NCI-H524 treated with DMSO at 0.1 percent for 48 hours (cell line): ENCODE results near the gene STK24.
"Not testable (repeated sequence)": the region's sequence is repeated elsewhere in the genome, so short reads cannot be mapped to it uniquely, and the experiment has no call there.

ENCODE experiments used
- DNase-seq: peaks from one replicate; lab custom pipeline; 2025; lab: John Stamatoyannopoulos, UW

Gene STK24

GRCh38 chr13:98436233-98436910, 140.5 kb downstream of the STK24 start:
- no peak for DNase-seq

GRCh38 chr13:98435376-98435775, 141.5 kb downstream of the STK24 start:
- no peak for DNase-seq

GRCh38 chr13:98434060-98434459, 142.8 kb downstream of the STK24 start:
- no peak for DNase-seq

GRCh38 chr13:98433654-98434053, 143.3 kb downstream of the STK24 start:
- no peak for DNase-seq

GRCh38 chr13:98432638-98433037, 144.3 kb downstream of the STK24 start:
- no peak for DNase-seq

GRCh38 chr13:98429977-98430736, 146.8 kb downstream of the STK24 start:
- no peak for DNase-seq

- no peak for DNase-seq
These were observed 147.4 kb downstream of the STK24 start for GRCh38 chr13:98429531-98429930.

GRCh38 chr13:98429081-98429480, 147.8 kb downstream of the STK24 start:
- DNase-seq, result no peak

- no peak for DNase-seq
These were observed 148.5 kb downstream of the STK24 start for GRCh38 chr13:98428256-98428966.

- DNase-seq, result no peak
These were observed 149.4 kb downstream of the STK24 start for GRCh38 chr13:98427331-98427995.

- no peak for DNase-seq
These were observed 153.5 kb downstream of the STK24 start for GRCh38 chr13:98423417-98423816.

GRCh38 chr13:98422046-98422445, 154.9 kb downstream of the STK24 start:
- no peak for DNase-seq

GRCh38 chr13:98420554-98421175, 156.2 kb downstream of the STK24 start:
- DNase-seq, result no peak

- no peak for DNase-seq
These were observed 156.9 kb downstream of the STK24 start for GRCh38 chr13:98419786-98420553.

- no peak for DNase-seq
These were observed 160.5 kb downstream of the STK24 start for GRCh38 chr13:98416408-98416807.

- no peak for DNase-seq
These were observed 161.4 kb downstream of the STK24 start for GRCh38 chr13:98415326-98416070.

- DNase-seq, result no peak
These were observed 163.1 kb downstream of the STK24 start for GRCh38 chr13:98413796-98414195.

- not testable (repeated sequence) for DNase-seq
These were observed 163.6 kb downstream of the STK24 start for GRCh38 chr13:98413278-98413677.

GRCh38 chr13:98411617-98412265, 165.2 kb downstream of the STK24 start:
- DNase-seq, result no peak

GRCh38 chr13:98411013-98411412, 165.9 kb downstream of the STK24 start:
- DNase-seq, result no peak
